Uterus (tissue), 2 donors: ENCODE measurements around the gene TANC1.

Source experiments
- CTCF ChIP-seq, 4 experiments: fragments of 200-600 bp in 2 of 4; fragments of 450-650 bp in 2 of 4; sonication (generic) in 2 of 4; IDR thresholded peaks; one replicate each; pipeline ENCODE4 v1.5.1; 2016 to 2019; ENCODE audit warnings: antibody characterized with exemption in 4 of 4, mild to moderate bottlenecking in 2 of 4, moderate library complexity in 1 of 4
- POLR2A ChIP-seq, 2 donors: fragments of 450-650 bp; IDR thresholded peaks; one replicate each; pipeline ENCODE4 v1.6.1; 2016; ENCODE audit warnings: antibody characterized with exemption in 2 of 2, mild to moderate bottlenecking in 1 of 2, moderate library complexity in 1 of 2

- no peak for TF ChIP-seq CTCF (IDR thresholded peaks at IDR 0.05)
- no peak for TF ChIP-seq POLR2A (IDR thresholded peaks at IDR 0.05)
Observed at GRCh38 chr2:158921599-158922408, 46.6 kb upstream of the TANC1 start.
